ENCODE results near the gene PLCB4. TPM values are rescaled to one million over a fixed set of nuclear protein-coding genes. Genes with fewer than 3 reads are reported as not detected.

PLCB4 gene
- total RNA-seq, 1 experiment from 2014 or later, result 12.6 TPM

GRCh38 chr20:9285617-9286016 is 216.7 kb downstream of the PLCB4 start:
- TF ChIP-seq FOXP1 (CRISPR knock-in tag; IDR thresholded peaks at IDR 0.05; ENCODE audit: borderline replicate concordance) (no peak), FOXJ3 (CRISPR knock-in tag; IDR thresholded peaks at IDR 0.05; ENCODE audit: borderline replicate concordance) (no peak), NFE2L1 (CRISPR knock-in tag; IDR thresholded peaks at IDR 0.05) (no peak), ZNF671 (CRISPR knock-in tag; IDR thresholded peaks at IDR 0.05) (no peak), USF2 (CRISPR knock-in tag; IDR thresholded peaks at IDR 0.05) (no peak), CDX4 (CRISPR knock-in tag; IDR thresholded peaks at IDR 0.05; ENCODE audit: borderline replicate concordance) (no peak), ZNF121 (CRISPR knock-in tag; IDR thresholded peaks at IDR 0.05) (no peak)
- Mint-ChIP-seq H3K36me3 (no peaks in the 10 kb centered on the region), H3K4me1 (peaks cover under 1% of the 10 kb centered on the region), H3K27ac (no peak overlapping the region), H3K27me3 (ENCODE audit: low read depth) (no peaks in the 10 kb centered on the region), H3K4me3 (no peak overlapping the region), H3K9me3 (no peaks in the 10 kb centered on the region)
- DNase-seq (ENCODE audit: low spot score), result no peak
- ChIA-PET POLR2A (no interaction called here), CTCF (no interaction called here)
- ATAC-seq, result no peak

- CTCF ChIA-PET, result no interaction called here
These were observed 217.9 kb downstream of the PLCB4 start for GRCh38 chr20:9286501-9287461.

More at GRCh38 chr20:9286501-9287461, 217.9 kb downstream of the PLCB4 start:
- ATAC-seq (no peak), DNase-seq (ENCODE audit: low spot score) (no peak)
- TF ChIP-seq ZNF512 (CRISPR knock-in tag; IDR thresholded peaks at IDR 0.05; ENCODE audit: borderline replicate concordance) (no peak), AR (CRISPR knock-in tag; IDR thresholded peaks at IDR 0.05) (no peak), NFATC4 (CRISPR knock-in tag; IDR thresholded peaks at IDR 0.05) (no peak), JUN (CRISPR knock-in tag; IDR thresholded peaks at IDR 0.05) (no peak), RELA (CRISPR knock-in tag; IDR thresholded peaks at IDR 0.05; ENCODE audit: borderline replicate concordance) (no peak), PRRX2 (CRISPR knock-in tag; IDR thresholded peaks at IDR 0.05) (no peak), ZNF281 (CRISPR knock-in tag; IDR thresholded peaks at IDR 0.05) (no peak), CTCF (IDR thresholded peaks at IDR 0.05) (no peak), CREM (CRISPR knock-in tag; IDR thresholded peaks at IDR 0.05) (no peak)
- no peaks in the 10 kb centered on the region for H3K4me1 Mint-ChIP-seq
- H3K27me3 Mint-ChIP-seq (ENCODE audit: low read depth), result no peaks in the 10 kb centered on the region
- POLR2A ChIA-PET, result no interaction called here
- H3K27ac Mint-ChIP-seq, result no peak overlapping the region
- no peaks in the 10 kb centered on the region for H3K36me3 Mint-ChIP-seq
- no peaks in the 10 kb centered on the region for H3K9me3 Mint-ChIP-seq
- no peak overlapping the region for H3K4me3 Mint-ChIP-seq

Measured in WTC11 (cell line).